HG03457 (cell line): ENCODE measurements around the gene ASZ1.
A peak's percentile ranks its signal among the peaks of the same experiment; 100 is the strongest.

Source experiments
- ATAC-seq: cut with Tn5 transposase; IDR thresholded peaks from one replicate; pipeline ENCODE4 v1.9.1; 2021; ENCODE audit warnings: moderate number of reproducible peaks; ENCODE audit not compliant: unreplicated experiment

ASZ1 gene

DNA sequence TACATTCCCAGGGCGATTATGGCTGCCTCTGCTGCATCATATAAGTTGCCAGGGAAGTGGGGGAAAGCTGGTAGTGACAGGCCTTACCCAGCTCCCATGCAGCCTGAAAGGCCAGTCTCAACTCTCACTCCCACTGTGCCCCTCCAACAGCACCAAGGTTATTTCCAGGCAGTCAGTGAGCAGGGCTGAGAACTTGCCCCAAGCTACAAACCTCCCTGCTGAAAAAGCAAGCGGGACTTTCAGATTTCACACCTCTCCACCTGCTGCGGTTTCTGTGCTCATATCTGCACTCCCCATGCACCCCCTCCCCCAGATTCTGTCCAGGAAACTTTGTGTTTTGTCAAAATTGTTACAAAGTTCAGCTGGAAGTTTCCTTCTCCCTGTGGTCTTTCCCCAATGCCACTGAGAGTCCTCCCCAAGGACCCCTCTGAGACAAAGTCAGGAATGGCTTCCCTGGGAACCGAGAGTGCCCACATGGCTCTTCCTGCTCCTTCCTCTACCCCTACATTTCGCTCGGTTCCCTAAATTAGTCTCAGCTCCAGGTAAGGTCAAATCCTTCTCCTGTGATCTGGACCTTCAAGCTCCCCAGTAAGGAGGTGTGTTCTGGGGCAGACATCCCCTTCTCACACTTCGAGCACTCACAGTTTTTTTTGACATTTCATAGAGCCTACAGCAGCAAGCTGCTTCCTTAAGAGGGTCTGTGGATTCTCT lies 79.2 kb downstream of the ASZ1 start:
- peak; percentile 83 for ATAC-seq

- ATAC-seq, result no peak
Observed at GRCh38 chr7:117347480-117347879, 79.8 kb downstream of the ASZ1 start.

- ATAC-seq, result no peak
Observed at GRCh38 chr7:117346161-117346560, 81.1 kb downstream of the ASZ1 start.

GRCh38 chr7:117338020-117338419 lies 89.3 kb downstream of the ASZ1 start:
- no peak for ATAC-seq

GRCh38 chr7:117333168-117333567 lies 94.1 kb downstream of the ASZ1 start:
- ATAC-seq, result no peak

DNA sequence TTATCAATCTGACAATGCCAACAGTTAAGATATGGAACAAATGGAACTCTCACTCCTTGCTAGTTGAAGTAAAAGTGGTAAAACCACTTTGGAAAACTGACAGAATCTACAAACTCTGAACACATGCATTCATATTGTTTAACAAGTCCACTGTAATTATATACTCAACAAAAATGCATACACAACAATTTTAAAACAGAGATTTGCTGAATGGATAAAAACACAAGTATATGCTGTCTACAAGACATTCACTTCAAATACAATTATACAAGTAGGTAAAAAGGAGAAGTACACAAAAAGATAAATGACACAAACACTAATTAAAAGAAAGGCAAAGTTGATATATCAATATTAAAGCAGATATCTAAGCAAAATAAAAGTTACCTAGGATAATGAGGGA lies 95.3 kb downstream of the ASZ1 start:
- no peak for ATAC-seq

DNA sequence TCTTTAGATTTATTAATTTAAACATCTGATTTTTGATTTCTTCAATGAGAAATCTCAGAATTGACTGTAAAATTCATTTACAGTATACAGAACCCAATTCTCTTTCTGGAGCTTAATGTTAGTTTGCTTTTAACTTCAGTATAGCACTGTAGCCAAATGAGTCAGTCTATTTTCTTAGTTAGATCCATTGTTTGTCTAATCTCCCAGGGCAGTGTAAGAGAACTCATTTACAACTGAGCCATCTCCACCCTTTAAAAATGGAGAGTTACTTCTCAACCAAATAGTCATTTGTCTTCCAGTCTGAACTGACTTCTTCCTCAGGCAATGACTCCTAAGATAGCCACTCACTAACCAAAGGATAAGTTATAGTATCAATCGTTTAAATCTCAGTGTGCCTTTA lies 101.5 kb downstream of the ASZ1 start:
- ATAC-seq, result no peak

DNA sequence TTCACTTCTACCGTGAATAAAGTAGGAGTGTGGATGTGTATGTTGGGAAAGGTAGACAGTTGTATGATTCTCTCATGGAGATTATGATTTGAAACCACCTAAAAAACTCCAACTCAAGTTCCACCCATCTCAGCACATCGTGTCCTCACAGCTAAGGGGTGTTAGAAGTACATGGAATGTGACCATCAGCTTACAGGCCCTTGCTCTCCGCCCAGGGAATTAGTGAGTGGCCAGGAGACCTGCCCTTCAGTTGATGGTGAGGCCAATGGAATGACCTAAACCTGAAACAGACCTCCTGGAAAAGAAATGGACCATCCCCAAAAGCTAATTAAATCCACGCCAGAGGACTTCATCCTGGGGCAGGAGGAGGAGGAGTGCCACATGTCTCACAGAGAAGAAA lies 102.3 kb downstream of the ASZ1 start:
- ATAC-seq, result no peak

DNA sequence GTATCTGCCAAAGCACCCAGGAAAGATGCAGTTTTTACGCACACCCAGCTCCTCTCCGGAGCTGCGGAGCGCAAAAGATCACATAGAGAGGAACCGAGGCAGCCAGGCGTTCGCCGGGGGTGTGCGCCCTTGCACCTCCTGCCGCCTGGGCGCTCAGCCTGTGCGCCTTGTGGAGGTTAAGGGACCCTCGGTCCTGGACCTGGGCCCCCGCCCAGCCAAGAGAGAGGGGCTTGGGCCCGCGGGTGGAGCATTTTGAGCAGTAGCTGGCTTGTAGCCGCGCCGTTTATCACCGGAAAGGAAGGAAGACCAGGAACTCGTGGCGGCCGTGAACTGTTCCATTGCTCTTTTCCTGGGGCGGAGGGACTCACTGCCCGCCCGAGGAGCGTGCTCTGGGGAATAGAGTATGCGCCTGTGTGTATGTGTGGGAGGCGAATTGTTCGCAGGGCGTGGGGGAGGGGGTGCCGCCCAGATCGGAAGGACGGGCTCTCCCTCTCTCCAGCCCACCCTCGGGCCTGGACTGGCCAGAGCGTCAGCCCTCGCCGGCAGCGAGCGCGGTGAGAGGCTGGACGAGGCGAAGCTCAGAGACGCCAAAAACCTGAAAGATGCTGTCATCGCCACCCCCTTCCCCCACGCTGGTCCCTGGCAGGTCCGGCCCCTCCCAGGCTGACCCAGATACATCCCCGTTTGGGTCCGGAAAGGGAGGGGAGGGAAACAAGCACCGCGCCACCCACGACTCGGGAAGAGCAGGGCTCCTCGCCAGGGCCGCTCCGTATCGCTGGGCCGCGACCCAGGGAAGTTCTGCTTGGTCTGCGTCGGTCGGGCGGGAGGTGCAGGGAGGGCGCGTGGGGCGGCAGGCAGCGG lies 103.2 kb downstream of the ASZ1 start:
- no peak for ATAC-seq

GRCh38 chr7:117323305-117323850 lies 103.9 kb downstream of the ASZ1 start:
- no peak for ATAC-seq

DNA sequence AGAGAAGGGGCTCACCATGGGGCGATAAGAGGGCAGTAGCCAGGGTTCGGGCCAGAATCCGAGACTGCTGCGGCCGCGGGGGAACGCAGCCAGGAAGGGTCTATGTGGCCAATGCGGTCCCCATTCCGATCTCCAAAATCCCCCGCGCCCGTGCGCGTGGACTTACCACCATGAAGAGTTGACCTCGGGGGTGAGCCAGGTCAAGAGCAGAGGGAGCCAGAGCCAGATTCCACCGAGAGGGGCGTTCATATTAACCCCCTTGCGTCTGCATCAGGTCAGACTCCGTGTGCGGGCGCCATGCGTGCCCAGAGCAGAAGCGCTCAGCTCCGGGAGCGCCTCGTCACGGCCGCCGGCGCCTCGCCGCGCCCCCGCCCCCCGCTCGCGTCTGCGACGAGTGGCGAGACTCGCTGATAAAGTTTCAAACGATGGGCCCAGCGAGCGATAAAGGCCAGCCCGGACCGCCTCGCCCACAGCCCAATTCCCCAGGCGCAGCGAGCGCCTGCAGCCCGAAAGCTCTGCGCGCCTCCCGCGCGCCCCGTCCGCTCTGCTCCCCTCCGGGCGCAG lies 104.5 kb downstream of the ASZ1 start, which contains the start of gene WNT2:
TSS of gene WNT2 (minus strand) at position 318 of the 564 bp plus-strand sequence. CDS start at position 249, 69 bp downstream.
- no peak for ATAC-seq

DNA sequence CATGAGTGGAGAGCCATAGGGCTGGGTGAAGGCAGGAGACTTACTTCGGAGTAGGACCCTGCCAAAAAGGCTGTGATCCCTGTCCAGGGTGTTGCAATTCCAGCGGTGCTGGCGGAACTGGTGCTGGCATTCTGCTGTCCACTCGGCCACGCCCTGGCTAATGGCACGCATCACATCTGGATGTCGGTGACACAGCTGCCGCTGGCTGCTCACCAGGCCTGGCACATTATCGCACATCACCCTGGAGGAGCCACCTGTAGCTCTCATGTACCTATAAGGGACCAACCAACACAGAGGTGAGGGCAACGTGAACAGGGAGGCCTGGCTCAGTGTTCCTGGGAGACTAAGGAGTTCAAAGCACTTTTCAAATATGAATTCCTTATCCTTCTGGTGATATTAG lies 106.8 kb downstream of the ASZ1 start:
- ATAC-seq, result no peak

DNA sequence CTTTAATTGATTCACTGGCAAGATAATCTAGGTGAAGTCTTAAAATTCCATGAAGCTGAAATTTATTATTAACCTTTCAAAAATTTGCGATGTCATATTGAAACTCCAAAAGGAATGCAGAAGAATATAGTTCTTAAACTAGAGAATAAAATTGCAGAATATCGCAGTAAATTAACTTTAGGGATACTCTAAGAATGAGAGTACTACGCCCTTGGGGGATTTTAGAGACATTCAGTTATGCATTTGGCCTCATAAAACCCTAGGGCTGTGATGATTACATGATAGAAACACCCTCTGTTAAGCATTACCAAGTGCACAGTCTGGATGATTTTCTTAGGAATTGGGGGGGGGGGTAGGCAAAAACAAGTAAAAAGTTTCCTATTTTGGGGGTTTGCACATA lies 108.1 kb downstream of the ASZ1 start:
- ATAC-seq, result no peak

DNA sequence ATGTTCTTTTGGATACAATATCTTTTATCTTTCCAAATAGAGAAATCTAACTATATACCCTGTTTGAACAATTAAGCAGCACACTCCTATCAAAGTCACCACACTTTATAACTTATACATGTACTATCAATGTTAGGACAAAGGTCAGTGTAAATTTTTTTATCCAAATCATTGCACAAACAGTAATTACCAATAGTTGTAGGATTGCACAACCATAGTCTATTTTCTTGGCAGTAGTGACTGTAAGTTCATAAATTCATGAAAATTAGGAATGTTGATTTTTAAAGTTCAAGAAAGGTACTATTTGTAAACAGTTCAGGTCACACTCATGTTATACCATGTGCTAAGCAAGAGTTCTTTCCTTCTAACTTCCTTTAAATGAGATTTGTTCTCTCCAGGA lies 113.7 kb downstream of the ASZ1 start:
- no peak for ATAC-seq
